ENCODE results near the gene TUBA1B.

Gene TUBA1B

GRCh38 chr12:49089821-49090773, 41.1 kb downstream of the TUBA1B start:
- no peak for DNase-seq (ENCODE audit: low spot score)

DNA sequence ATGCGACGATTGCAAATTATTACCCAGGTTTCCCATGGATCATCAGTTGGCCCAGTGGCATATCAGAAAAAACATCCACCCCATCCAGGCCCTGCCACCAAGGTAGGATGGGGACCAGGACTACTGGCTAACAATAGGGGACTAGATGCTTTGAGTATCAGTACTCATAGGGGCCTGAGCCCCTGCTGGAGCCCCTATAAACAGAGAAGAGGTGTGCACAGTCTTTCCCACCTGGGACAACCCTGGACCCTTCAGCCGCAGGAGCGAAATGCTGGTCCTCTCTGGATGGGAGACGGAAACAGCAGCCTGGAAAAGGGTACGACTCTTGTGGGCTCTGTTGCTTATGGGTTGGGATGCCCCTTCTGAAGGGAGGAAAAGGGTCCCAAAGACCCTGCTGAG, 42.3 kb downstream of the TUBA1B start:
- DNase-seq (ENCODE audit: low spot score): no peak

DNA sequence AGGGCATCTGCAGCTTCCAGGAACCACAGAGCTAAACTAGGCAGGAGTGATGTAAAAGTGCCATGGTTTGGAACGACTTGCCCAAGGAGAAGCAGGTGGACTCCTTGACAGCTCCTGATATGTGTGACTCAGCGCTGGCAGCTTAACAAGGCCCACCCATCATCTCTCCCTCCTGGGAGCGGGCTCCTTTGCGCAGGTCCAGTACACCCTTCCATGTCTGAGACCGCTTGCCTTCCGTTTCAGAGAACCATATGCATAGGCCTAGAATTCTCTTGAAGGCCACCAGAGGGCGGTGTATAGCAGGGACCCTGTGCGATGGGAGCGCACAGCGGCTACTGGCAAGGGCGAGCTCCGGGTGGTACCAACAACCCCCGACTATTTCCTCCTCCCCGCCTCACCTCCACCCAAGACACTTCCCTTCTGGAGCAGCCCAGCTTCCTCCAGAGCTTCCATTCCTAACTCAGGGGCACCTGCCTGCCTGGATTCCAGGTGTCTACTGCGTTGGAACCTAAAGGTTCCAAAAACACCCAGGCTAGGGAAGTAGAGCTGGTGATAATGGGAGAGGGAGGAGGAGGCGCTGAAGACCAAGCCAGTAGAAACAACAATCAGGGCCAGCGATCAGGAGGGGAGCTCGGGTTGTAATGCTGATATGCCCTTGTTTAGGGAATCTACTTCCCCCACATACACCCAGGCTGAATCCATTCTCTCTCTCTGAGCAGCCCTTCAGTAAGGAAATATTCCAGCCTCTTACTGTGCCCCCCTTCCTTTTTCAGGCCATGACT, 42.9 kb downstream of the TUBA1B start:
- peak; percentile 79 for DNase-seq (ENCODE audit: low spot score)

GRCh38 chr12:49086116-49086515, 45.1 kb downstream of the TUBA1B start:
- DNase-seq (ENCODE audit: low spot score): no peak

- DNase-seq (ENCODE audit: low spot score): no peak
These were observed 46.8 kb downstream of the TUBA1B start for GRCh38 chr12:49084438-49084837.

GRCh38 chr12:49079793-49080192, 51.4 kb downstream of the TUBA1B start:
- DNase-seq (ENCODE audit: low spot score): no peak

All from CD4-positive, alpha-beta T cell treated with Interleukin-2 at 100 ng/mL for 4 hours (primary cell).